WTC11 (cell line): ENCODE measurements around the gene WWC1. TPM values are rescaled to one million over a fixed set of nuclear protein-coding genes. Genes with fewer than 3 reads are reported as not detected.

Experiments used
- ATAC-seq: fragments of 200-7000 bp; cut with Tn5 transposase; 2 replicates; pipeline ENCODE4 v1.10.0; 2021; ENCODE audit warnings: mild to moderate bottlenecking, moderate library complexity
- CTCF ChIA-PET: fragments of 300-600 bp; sonication (Branson Sonifier 250); formaldehyde crosslinking; loops from one replicate; lab custom pipeline; 2021; ENCODE audit warnings: antibody characterized with exemption; lab: Charles Lee
- POLR2A ChIA-PET: fragments of 350-600 bp; sonication (Branson Sonifier 250); formaldehyde crosslinking; loops from one replicate; lab custom pipeline; 2021; ENCODE audit warnings: antibody characterized with exemption; lab: Charles Lee
- DNase-seq: peaks from one replicate; pipeline ENCODE4 v3.0.0; 2021; ENCODE audit warnings: low spot score
- H3K27ac Mint-ChIP-seq: 2 replicates; pipeline ENCODE4 v1.8.0; 2021; ENCODE audit warnings: mixed read lengths
- H3K27me3 Mint-ChIP-seq: 2 replicates; pipeline ENCODE4 v1.8.0; 2021; ENCODE audit warnings: low read depth, mild to moderate bottlenecking, moderate library complexity, mixed read lengths
- H3K36me3 Mint-ChIP-seq: 2 replicates; pipeline ENCODE4 v1.8.0; 2021; ENCODE audit warnings: mixed read lengths
- H3K4me1 Mint-ChIP-seq: 2 replicates; pipeline ENCODE4 v1.8.0; 2022; ENCODE audit warnings: mixed read lengths
- H3K4me3 Mint-ChIP-seq: 2 replicates; pipeline ENCODE4 v1.8.0; 2021; ENCODE audit warnings: mild to moderate bottlenecking, moderate library complexity, mixed read lengths
- H3K9me3 Mint-ChIP-seq: 2 replicates; pipeline ENCODE4 v1.8.0; 2021; ENCODE audit warnings: mixed read lengths
- EMX1 ChIP-seq: fragments of 250-450 bp; sonication (Bioruptor Pico); IDR thresholded peaks from 2 replicates; pipeline ENCODE4 v1.8.0; 2021; ENCODE audit warnings: mild to moderate bottlenecking
- GTF2I ChIP-seq: fragments of 250-450 bp; sonication (Bioruptor Pico); conservative IDR thresholded peaks from 2 replicates; pipeline ENCODE4 v1.4.0; 2021; ENCODE audit warnings: mild to moderate bottlenecking
- SMAD3 ChIP-seq: sonication (generic); formaldehyde crosslinking; IDR thresholded peaks from 2 replicates; pipeline ENCODE4 v1.8.0; 2022; ENCODE audit warnings: missing genetic modification reagents, mild to moderate bottlenecking, borderline replicate concordance
- TEAD1 ChIP-seq: sonication (generic); formaldehyde crosslinking; IDR thresholded peaks from 2 replicates; pipeline ENCODE4 v1.8.0; 2022; ENCODE audit warnings: mild to moderate bottlenecking, missing genetic modification reagents
- ZNF396 ChIP-seq: fragments of 250-450 bp; sonication (Bioruptor Pico); IDR thresholded peaks from 2 replicates; pipeline ENCODE4 v1.8.0; 2021; ENCODE audit warnings: mild to moderate bottlenecking, moderate library complexity, borderline replicate concordance
- ZNF416 ChIP-seq: fragments of 250-450 bp; sonication (Bioruptor Pico); IDR thresholded peaks from 2 replicates; pipeline ENCODE4 v1.9.0; 2021; ENCODE audit warnings: mild to moderate bottlenecking, inconsistent platforms
- ZNF671 ChIP-seq: fragments of 250-450 bp; sonication (Bioruptor Pico); IDR thresholded peaks from 2 replicates; pipeline ENCODE4 v1.8.0; 2021; ENCODE audit warnings: mild to moderate bottlenecking
- total RNA-seq: library from RNA; stranded (reverse); gene quantifications from 3 replicates; pipeline ENCODE4 v1.2.3, GENCODE V29; 2021
- TF ChIP-seq, protein P1 (sequence below): sonication (generic); formaldehyde crosslinking; IDR thresholded peaks from 2 replicates; pipeline ENCODE4 v1.8.0; 2023; ENCODE audit warnings: missing genetic modification reagents, mild to moderate bottlenecking, borderline replicate concordance
- TF ChIP-seq, protein P2 (sequence below): sonication (generic); formaldehyde crosslinking; IDR thresholded peaks from 2 replicates; pipeline ENCODE4 v1.8.0; 2022; ENCODE audit warnings: mild to moderate bottlenecking, missing genetic modification reagents
- TF ChIP-seq, protein P3 (sequence below): sonication (generic); formaldehyde crosslinking; IDR thresholded peaks from 2 replicates; pipeline ENCODE4 v1.8.1; 2022; ENCODE audit warnings: mild to moderate bottlenecking, moderate library complexity, missing genetic modification reagents
- TF ChIP-seq, protein P4 (sequence below): sonication (generic); formaldehyde crosslinking; IDR thresholded peaks from 2 replicates; pipeline ENCODE4 v1.8.1; 2023; ENCODE audit warnings: mild to moderate bottlenecking, missing genetic modification reagents
- TF ChIP-seq, protein P5 (sequence below): sonication (generic); formaldehyde crosslinking; IDR thresholded peaks from 2 replicates; pipeline ENCODE4 v1.8.1; 2023; ENCODE audit warnings: mild to moderate bottlenecking, missing genetic modification reagents

The WWC1 gene
- total RNA-seq, 1 experiment from 2014 or later: 48.4 TPM

DNA sequence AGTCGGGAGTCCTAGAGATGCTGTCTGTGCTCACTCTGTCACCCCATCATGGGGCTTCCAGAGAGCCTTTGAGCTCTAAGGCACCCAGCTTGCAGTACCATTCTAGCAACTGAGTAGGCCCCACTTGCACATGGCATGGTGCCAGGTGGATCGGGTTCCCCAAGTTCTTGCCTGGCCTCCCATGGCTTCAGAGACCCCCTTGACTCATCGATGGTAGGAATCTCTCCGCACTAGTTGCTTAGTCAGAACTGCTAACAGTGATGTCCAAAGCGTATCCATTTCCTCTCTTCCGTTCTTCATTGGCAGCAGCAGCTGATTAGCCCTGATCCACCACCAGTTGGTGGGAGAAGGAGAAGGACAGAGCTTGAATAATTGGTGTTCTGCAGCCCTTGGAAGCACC lies 124.5 kb downstream of the WWC1 start (continued):
- TF ChIP-seq, protein P1, sequence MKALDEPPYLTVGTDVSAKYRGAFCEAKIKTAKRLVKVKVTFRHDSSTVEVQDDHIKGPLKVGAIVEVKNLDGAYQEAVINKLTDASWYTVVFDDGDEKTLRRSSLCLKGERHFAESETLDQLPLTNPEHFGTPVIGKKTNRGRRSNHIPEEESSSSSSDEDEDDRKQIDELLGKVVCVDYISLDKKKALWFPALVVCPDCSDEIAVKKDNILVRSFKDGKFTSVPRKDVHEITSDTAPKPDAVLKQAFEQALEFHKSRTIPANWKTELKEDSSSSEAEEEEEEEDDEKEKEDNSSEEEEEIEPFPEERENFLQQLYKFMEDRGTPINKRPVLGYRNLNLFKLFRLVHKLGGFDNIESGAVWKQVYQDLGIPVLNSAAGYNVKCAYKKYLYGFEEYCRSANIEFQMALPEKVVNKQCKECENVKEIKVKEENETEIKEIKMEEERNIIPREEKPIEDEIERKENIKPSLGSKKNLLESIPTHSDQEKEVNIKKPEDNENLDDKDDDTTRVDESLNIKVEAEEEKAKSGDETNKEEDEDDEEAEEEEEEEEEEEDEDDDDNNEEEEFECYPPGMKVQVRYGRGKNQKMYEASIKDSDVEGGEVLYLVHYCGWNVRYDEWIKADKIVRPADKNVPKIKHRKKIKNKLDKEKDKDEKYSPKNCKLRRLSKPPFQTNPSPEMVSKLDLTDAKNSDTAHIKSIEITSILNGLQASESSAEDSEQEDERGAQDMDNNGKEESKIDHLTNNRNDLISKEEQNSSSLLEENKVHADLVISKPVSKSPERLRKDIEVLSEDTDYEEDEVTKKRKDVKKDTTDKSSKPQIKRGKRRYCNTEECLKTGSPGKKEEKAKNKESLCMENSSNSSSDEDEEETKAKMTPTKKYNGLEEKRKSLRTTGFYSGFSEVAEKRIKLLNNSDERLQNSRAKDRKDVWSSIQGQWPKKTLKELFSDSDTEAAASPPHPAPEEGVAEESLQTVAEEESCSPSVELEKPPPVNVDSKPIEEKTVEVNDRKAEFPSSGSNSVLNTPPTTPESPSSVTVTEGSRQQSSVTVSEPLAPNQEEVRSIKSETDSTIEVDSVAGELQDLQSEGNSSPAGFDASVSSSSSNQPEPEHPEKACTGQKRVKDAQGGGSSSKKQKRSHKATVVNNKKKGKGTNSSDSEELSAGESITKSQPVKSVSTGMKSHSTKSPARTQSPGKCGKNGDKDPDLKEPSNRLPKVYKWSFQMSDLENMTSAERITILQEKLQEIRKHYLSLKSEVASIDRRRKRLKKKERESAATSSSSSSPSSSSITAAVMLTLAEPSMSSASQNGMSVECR (CRISPR knock-in tag): no peak

DNA sequence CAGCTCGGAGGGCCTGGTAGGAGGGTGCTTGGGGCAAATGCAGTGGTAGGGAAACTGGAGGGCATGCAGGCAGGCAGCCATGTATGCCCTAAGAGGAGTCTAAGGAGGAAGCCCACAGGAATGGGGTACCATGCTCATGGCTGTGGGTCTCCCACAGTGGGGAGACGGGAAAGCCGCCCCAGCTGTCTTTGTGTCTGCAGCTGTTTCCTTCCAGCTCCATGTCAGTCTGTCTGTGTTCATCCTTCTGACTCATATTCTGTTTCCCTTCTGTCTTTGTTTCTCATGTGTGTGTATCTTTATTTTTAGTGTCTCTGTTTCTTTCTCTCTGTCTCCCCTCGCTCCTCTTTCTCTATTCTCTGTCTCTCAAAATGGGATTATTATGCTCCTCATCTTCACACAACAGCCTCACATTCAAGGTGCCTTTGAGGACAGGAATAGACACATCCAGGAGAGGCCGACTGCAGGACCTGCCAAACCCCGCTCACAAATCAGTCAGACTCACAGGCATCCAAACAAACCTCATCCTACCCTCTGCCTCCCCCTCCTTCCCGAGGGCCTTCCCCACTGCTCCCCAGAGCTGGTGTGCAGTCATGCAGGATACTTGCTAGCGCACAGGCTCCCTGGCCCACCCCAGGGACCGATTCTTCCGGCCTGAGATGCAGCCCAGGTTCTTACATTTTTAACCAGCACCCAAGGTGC lies 126.4 kb downstream of the WWC1 start:
- H3K27me3 Mint-ChIP-seq: no peaks in the 10 kb centered on the region
- peaks cover 15% of the 10 kb centered on the region; the same call in 1 of the 2 replicates for H3K36me3 Mint-ChIP-seq
- CTCF ChIA-PET: interaction anchor here (1.4 kb wide), 1 partner anchor 149 kb away, joined by 3 read pairs; no protein-coding TSS in a partner anchor
- POLR2A ChIA-PET: interaction anchor here (0.6 kb wide), 1 partner anchor 136 kb away, joined by 3 read pairs; no protein-coding TSS in a partner anchor
- no peaks in the 10 kb centered on the region for H3K9me3 Mint-ChIP-seq
- no peak for ATAC-seq
- TF ChIP-seq ZNF416 (CRISPR knock-in tag): no peak
- TF ChIP-seq, protein P2, sequence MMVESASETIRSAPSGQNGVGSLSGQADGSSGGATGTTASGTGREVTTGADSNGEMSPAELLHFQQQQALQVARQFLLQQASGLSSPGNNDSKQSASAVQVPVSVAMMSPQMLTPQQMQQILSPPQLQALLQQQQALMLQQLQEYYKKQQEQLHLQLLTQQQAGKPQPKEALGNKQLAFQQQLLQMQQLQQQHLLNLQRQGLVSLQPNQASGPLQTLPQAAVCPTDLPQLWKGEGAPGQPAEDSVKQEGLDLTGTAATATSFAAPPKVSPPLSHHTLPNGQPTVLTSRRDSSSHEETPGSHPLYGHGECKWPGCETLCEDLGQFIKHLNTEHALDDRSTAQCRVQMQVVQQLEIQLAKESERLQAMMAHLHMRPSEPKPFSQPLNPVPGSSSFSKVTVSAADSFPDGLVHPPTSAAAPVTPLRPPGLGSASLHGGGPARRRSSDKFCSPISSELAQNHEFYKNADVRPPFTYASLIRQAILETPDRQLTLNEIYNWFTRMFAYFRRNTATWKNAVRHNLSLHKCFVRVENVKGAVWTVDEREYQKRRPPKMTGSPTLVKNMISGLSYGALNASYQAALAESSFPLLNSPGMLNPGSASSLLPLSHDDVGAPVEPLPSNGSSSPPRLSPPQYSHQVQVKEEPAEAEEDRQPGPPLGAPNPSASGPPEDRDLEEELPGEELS (CRISPR knock-in tag): no peak
- no peak for TF ChIP-seq SMAD3 (CRISPR knock-in tag)
- TF ChIP-seq GTF2I (CRISPR knock-in tag): no peak
- TF ChIP-seq, protein P3, sequence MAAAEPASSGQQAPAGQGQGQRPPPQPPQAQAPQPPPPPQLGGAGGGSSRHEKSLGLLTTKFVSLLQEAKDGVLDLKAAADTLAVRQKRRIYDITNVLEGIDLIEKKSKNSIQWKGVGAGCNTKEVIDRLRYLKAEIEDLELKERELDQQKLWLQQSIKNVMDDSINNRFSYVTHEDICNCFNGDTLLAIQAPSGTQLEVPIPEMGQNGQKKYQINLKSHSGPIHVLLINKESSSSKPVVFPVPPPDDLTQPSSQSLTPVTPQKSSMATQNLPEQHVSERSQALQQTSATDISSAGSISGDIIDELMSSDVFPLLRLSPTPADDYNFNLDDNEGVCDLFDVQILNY: no peak
- TF ChIP-seq TEAD1 (CRISPR knock-in tag): no peak
- TF ChIP-seq, protein P4, sequence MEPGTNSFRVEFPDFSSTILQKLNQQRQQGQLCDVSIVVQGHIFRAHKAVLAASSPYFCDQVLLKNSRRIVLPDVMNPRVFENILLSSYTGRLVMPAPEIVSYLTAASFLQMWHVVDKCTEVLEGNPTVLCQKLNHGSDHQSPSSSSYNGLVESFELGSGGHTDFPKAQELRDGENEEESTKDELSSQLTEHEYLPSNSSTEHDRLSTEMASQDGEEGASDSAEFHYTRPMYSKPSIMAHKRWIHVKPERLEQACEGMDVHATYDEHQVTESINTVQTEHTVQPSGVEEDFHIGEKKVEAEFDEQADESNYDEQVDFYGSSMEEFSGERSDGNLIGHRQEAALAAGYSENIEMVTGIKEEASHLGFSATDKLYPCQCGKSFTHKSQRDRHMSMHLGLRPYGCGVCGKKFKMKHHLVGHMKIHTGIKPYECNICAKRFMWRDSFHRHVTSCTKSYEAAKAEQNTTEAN (CRISPR knock-in tag): no peak
- TF ChIP-seq ZNF396 (CRISPR knock-in tag): no peak
- TF ChIP-seq ZNF671 (CRISPR knock-in tag): no peak
- TF ChIP-seq EMX1 (CRISPR knock-in tag): no peak
- TF ChIP-seq, protein P5, sequence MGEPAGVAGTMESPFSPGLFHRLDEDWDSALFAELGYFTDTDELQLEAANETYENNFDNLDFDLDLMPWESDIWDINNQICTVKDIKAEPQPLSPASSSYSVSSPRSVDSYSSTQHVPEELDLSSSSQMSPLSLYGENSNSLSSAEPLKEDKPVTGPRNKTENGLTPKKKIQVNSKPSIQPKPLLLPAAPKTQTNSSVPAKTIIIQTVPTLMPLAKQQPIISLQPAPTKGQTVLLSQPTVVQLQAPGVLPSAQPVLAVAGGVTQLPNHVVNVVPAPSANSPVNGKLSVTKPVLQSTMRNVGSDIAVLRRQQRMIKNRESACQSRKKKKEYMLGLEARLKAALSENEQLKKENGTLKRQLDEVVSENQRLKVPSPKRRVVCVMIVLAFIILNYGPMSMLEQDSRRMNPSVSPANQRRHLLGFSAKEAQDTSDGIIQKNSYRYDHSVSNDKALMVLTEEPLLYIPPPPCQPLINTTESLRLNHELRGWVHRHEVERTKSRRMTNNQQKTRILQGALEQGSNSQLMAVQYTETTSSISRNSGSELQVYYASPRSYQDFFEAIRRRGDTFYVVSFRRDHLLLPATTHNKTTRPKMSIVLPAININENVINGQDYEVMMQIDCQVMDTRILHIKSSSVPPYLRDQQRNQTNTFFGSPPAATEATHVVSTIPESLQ (CRISPR knock-in tag): no peak
- no peak overlapping the region for H3K27ac Mint-ChIP-seq
- H3K4me1 Mint-ChIP-seq: no peaks in the 10 kb centered on the region
- DNase-seq: no peak
- H3K4me3 Mint-ChIP-seq: no peak overlapping the region
